ENCODE data around the gene SLC49A4. TPM values are rescaled to one million over a fixed set of nuclear protein-coding genes. Genes with fewer than 3 reads are reported as not detected.

SLC49A4 gene
- total RNA-seq, 1 experiment from 2014 or later, result 10.2 TPM

GRCh38 chr3:122810734-122811133 is 15.9 kb downstream of the SLC49A4 start:
- H3K27me3 ChIP-seq, result no peaks in the 10 kb centered on the region
- no peak for DNase-seq

GRCh38 chr3:122816587-122816986 is 21.7 kb downstream of the SLC49A4 start:
- H3K9me3 ChIP-seq, result no peaks in the 10 kb centered on the region

More at GRCh38 chr3:122810734-122811133, 15.9 kb downstream of the SLC49A4 start:
- no peaks in the 10 kb centered on the region for H3K36me3 ChIP-seq
- no peaks in the 10 kb centered on the region for H3K9me3 ChIP-seq
- no peak overlapping the region for H3K4me3 ChIP-seq

GRCh38 chr3:122824465-122825381 is 29.9 kb downstream of the SLC49A4 start:
- Histone ChIP-seq H3K9me3 (0 out of 2 replicates have a peak, but pooled peaks cover 3% of the 10 kb centered on the region), H3K36me3 (no peaks in the 10 kb centered on the region), H3K4me3 (no peak overlapping the region), H3K27me3 (no peaks in the 10 kb centered on the region)
- DNase-seq, result no peak

More at GRCh38 chr3:122816587-122816986, 21.7 kb downstream of the SLC49A4 start:
- Histone ChIP-seq H3K27me3 (no peaks in the 10 kb centered on the region), H3K4me3 (no peak overlapping the region), H3K36me3 (no peaks in the 10 kb centered on the region)
- no peak for DNase-seq

- DNase-seq, result no peak
- Histone ChIP-seq H3K9me3 (0 out of 2 replicates have a peak, but pooled peaks cover 3% of the 10 kb centered on the region), H3K4me3 (no peak overlapping the region), H3K36me3 (no peaks in the 10 kb centered on the region), H3K27me3 (no peaks in the 10 kb centered on the region)
These were observed 30.6 kb downstream of the SLC49A4 start for GRCh38 chr3:122825460-122825859.

GRCh38 chr3:122826278-122826677 is 31.4 kb downstream of the SLC49A4 start:
- no peak for DNase-seq
- 0 out of 2 replicates have a peak, but pooled peaks cover 3% of the 10 kb centered on the region for H3K9me3 ChIP-seq
- no peak overlapping the region for H3K4me3 ChIP-seq
- no peaks in the 10 kb centered on the region for H3K27me3 ChIP-seq
- no peaks in the 10 kb centered on the region for H3K36me3 ChIP-seq

GRCh38 chr3:122828281-122828680 is 33.4 kb downstream of the SLC49A4 start:
- H3K9me3 ChIP-seq, result 0 out of 2 replicates have a peak, but pooled peaks cover 3% of the 10 kb centered on the region
- no peak for DNase-seq
- no peaks in the 10 kb centered on the region for H3K36me3 ChIP-seq
- no peaks in the 10 kb centered on the region for H3K27me3 ChIP-seq
- no peak overlapping the region for H3K4me3 ChIP-seq

- Histone ChIP-seq H3K4me3 (no peak overlapping the region), H3K9me3 (no peaks in the 10 kb centered on the region; the same call in 1 of the 2 replicates), H3K36me3 (peaks cover 8% of the 10 kb centered on the region), H3K27me3 (no peaks in the 10 kb centered on the region; the same call in 1 of the 2 replicates)
- no peak for DNase-seq
These were observed 40.7 kb downstream of the SLC49A4 start for GRCh38 chr3:122835590-122835989.

- no peaks in the 10 kb centered on the region for H3K36me3 ChIP-seq
- H3K9me3 ChIP-seq, result no peaks in the 10 kb centered on the region
- no peaks in the 10 kb centered on the region; the same call in 1 of the 2 replicates for H3K27me3 ChIP-seq
- no peak overlapping the region for H3K4me3 ChIP-seq
- no peak for DNase-seq
These were observed 48.7 kb downstream of the SLC49A4 start for GRCh38 chr3:122843604-122844003.

- H3K36me3 ChIP-seq, result no peaks in the 10 kb centered on the region
- no peak overlapping the region for H3K4me3 ChIP-seq
- no peak for DNase-seq
- H3K27me3 ChIP-seq, result no peaks in the 10 kb centered on the region
- no peaks in the 10 kb centered on the region for H3K9me3 ChIP-seq
These were observed 62.1 kb downstream of the SLC49A4 start for GRCh38 chr3:122857019-122857418.

- Histone ChIP-seq H3K9me3 (no peaks in the 10 kb centered on the region), H3K4me3 (no peak overlapping the region), H3K36me3 (no peaks in the 10 kb centered on the region), H3K27me3 (no peaks in the 10 kb centered on the region)
- no peak for DNase-seq
These were observed 63.5 kb downstream of the SLC49A4 start for GRCh38 chr3:122858373-122858772.

GRCh38 chr3:122859021-122859805 is 64.3 kb downstream of the SLC49A4 start:
- H3K27me3 ChIP-seq, result no peaks in the 10 kb centered on the region
- DNase-seq, result no peak
- H3K36me3 ChIP-seq, result no peaks in the 10 kb centered on the region
- H3K4me3 ChIP-seq, result no peak overlapping the region
- H3K9me3 ChIP-seq, result no peaks in the 10 kb centered on the region

- no peaks in the 10 kb centered on the region for H3K9me3 ChIP-seq
- no peak for DNase-seq
- no peak overlapping the region for H3K4me3 ChIP-seq
- H3K36me3 ChIP-seq, result no peaks in the 10 kb centered on the region
- H3K27me3 ChIP-seq, result no peaks in the 10 kb centered on the region
These were observed 67.5 kb downstream of the SLC49A4 start for GRCh38 chr3:122862381-122862780.

- no peak for DNase-seq
- H3K27me3 ChIP-seq, result no peaks in the 10 kb centered on the region
- H3K9me3 ChIP-seq, result no peaks in the 10 kb centered on the region
- H3K4me3 ChIP-seq, result no peak overlapping the region
- H3K36me3 ChIP-seq, result no peaks in the 10 kb centered on the region
These were observed 69.6 kb downstream of the SLC49A4 start for GRCh38 chr3:122864498-122864897.

GRCh38 chr3:122868322-122868721 is 73.5 kb downstream of the SLC49A4 start:
- no peaks in the 10 kb centered on the region for H3K27me3 ChIP-seq
- no peaks in the 10 kb centered on the region for H3K9me3 ChIP-seq
- no peak overlapping the region for H3K4me3 ChIP-seq
- no peaks in the 10 kb centered on the region for H3K36me3 ChIP-seq
- DNase-seq, result no peak

GRCh38 chr3:122873741-122874515 is 79.1 kb downstream of the SLC49A4 start:
- Histone ChIP-seq H3K9me3 (no peaks in the 10 kb centered on the region), H3K27me3 (no peaks in the 10 kb centered on the region), H3K4me3 (no peak overlapping the region), H3K36me3 (no peaks in the 10 kb centered on the region)
- DNase-seq, result no peak

GRCh38 chr3:122875547-122876127 is 80.8 kb downstream of the SLC49A4 start:
- Histone ChIP-seq H3K36me3 (no peaks in the 10 kb centered on the region), H3K4me3 (no peak overlapping the region)
- DNase-seq, result no peak

More at GRCh38 chr3:122875547-122876127, 80.8 kb downstream of the SLC49A4 start:
- Histone ChIP-seq H3K9me3 (no peaks in the 10 kb centered on the region), H3K27me3 (no peaks in the 10 kb centered on the region)

Measured in MG63 (cell line).